ENCODE measurements around the gene MCEMP1.
"Not testable (repeated sequence)": the region's sequence is repeated elsewhere in the genome, so short reads cannot be mapped to it uniquely, and the experiment has no call there.

MCEMP1 gene

DNA sequence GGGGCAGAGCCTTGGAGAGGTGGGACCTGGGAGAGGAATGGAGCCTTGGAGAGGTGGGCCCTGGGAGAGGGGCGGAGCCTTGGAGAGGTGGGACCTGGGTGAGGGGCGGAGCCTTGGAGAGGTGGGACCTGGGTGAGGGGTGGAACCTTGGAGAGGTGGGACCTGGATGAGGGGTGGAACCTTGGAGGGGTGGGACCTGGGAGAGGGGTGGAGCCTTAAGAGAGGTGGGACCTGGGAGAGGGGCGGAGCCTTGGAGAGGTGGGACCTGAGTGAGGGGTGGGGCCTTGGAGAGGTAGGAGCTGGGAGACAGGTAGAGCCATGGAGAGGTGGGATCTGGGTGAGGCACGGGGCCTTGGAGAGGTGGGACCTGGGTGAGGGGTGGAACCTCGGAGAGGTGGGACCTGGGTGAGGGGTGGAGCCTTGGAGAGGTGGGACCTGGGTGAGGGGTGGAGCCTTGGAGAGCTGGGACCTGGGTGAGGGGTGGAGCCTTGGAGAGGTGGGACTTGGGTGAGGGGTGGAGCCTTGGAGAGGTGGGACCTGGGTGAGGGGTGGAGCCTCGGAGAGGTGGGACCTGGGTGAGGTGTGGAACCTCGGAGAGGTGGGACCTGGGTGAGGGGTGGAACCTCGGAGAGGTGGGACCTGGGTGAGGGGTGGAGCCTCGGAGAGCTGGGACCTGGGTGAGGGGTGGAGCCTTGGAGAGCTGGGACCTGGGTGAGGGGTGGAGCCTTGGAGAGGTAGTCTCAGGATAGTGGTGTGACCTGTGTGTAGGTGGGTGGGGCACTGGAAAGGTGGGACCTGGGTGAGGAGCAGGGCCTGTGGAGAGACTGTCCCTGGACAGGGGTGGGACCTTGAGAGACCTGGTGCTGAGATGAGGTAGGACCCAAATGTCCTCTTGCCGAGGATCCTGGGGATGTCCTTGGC lies 33.0 kb upstream of the MCEMP1 start:
- not testable (repeated sequence) for DNase-seq

DNA sequence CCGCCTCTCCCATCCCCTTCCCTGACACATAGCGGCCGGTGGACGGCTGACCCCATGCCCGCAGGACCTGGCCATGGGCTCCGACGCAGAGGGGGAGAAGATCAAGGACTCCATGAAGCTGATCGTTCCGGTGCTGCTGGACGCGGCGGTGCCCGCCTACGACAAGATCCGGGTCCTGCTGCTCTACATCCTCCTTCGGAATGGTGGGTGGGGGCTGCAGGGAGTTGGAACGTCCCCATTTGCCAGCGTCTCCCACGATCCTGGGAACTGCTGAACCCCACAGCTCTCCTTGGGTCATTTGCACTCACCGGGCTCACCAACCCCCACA lies 32.4 kb upstream of the MCEMP1 start:
- no peak for DNase-seq

DNA sequence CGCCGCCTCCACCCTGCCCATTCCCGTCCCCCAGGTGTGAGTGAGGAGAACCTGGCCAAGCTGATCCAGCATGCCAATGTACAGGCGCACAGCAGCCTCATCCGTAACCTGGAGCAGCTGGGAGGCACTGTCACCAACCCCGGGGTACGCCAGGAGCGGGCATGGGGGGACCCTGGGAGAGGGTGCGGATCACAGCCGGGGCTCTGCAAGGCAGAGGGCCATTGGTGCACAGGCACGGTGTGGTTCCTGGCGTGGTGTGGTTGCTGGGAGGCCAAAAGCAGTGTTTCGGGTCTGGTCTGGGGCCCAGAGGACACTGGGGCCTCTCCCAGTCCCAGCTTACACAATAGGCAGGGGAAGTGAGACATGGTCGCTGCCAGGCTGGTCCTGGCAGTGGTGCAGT lies 31.7 kb upstream of the MCEMP1 start:
- no peak for DNase-seq

DNA sequence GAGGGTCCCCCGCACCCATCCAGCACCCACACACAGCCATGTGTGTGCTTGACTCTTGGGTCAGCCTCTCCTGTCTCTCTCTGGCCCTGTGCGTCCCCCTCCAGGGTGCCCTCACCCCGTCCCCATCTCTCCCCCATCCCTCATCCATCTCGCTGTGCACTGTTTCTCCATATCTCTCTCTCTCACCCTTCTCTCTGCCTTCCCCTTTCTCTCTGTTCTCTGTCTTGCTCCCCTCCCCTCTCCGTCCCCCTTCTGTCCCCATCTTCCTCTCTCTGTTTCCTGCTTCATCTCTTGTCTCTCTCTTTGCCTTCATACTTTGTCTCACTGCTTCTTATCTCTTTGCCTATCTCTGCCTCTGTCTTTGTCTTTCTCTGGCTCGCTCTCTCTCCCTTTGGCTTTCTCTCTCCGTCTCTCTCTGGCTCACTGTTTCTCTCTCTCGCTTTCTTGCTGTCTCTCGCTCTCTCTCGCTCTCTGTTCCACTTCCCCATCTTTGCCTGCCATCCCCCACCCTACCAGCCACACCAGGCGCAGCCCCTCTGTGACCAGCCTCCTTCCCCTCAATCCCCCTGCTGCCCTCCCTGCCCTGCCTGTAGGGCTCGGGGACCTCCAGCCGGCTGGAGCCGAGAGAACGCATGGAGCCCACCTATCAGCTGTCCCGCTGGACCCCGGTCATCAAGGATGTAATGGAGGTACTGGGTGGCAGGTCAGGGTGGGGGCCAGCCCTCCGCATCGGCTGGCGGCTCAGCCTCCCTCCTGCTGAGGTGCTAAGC lies 31.0 kb upstream of the MCEMP1 start:
- DNase-seq = no peak

DNA sequence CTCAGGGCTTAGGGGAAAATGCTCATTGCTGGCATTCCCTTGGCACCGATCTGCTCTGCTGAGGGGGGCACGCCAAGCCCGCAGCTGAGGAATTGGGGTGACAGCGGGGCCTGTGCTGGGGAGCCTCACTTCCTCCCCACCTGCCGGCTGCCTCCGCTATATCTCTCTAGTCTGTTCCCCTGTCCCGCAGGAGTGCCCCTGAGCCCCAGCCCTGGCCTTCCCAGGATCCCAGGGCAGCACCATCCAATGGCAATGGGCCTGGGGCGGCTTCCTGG lies 30.5 kb upstream of the MCEMP1 start:
- no peak for DNase-seq

DNA sequence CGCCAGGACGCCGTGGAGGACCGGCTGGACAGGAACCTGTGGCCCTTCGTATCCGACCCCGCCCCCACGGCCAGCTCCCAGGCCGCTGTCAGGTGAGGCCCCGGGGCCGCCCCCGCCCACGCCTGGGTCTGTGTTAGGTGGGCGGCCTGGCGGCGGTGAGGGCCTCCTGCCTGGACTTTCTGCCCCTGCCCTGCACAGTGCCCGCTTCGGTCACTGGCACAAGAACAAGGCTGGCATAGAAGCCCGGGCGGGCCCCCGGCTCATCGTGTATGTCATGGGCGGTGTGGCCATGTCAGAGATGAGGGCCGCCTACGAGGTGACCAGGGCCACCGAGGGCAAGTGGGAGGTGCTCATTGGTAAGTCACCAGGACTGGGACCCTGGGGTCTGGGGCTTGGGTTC lies 29.7 kb upstream of the MCEMP1 start:
- no peak for DNase-seq

DNA sequence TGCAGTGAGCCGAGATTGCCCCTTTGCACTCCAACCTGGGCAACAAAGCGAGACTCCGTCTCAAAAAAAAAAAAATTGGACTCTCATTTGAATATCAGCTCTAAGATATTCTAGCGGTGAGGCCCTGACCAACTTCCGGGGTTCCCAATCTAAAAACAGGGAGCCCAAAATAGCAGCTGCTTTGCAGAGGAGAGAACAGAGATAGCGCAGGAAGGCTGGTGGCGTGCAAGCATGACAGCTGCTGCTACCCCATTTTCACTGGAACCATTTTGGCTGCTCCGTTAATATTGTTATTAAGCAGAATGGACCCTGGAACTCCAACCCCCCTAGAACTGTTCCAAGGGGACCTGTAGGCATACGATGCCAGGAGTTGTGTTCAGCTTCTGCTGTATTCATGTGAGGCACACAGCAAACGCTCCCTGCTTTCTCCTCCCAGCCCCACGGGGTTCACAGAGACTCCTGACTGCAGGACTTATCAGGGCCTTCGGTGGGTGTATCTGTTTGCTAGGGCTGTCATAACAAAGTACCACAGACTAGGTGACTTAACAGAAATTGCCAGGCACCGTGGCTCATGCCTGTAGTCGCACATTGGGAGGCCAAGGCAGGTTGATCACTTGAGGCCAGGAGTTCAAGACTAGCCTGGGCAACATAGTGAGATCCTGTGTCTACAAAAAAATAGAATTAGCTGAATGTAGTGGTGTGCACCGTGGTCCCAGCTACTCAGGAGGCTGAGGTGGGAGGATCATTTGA lies 28.4 kb upstream of the MCEMP1 start:
- no peak for DNase-seq

DNA sequence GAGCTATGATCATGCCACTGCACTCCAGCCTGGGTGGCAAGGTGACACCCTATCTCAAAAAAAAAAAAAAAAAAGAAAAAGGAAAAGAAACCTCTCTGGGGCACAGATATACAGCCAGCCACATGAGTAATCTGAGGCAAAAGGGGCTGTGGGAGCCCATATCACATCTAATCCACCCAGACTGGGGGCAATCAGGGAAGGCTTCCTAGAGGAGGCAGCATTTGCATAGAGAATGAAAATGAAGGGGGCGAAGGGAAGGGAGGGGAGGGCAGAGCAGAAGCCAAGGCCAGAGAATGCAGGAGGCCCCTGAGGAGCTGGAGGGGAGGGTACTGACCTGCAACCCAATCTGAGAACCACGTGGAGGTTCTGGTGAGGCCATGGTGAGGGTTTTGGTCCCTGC lies 26.7 kb upstream of the MCEMP1 start:
- DNase-seq = no peak

DNA sequence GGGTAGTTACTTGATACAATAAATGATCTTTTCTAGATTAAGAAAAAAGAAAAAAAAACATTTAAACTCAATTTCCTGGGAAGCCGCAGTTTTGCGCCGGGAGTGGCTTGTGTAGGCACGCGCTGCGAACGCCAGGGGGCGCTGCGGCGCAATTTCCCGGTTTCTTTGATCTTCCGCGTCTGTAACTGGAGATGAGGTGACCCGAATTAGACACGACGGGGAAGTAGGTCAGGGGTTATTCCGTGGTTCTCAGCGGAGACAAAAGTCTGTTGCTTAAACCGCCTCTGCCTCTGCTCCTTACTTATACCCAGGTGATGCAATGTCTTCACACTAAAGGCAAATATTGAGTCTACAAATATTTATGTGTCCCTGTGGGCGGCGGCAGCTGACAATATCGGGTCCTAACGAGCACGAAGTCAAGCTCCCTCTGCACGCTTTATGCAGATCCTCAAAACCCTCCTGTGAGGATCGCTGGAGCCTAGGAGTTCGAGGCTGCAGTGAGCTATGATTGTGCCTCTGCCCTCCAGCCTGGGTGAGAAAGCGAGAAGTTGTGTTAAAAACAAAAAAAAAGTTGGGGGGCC lies 24.7 kb upstream of the MCEMP1 start:
- DNase-seq = peak; percentile 51

DNA sequence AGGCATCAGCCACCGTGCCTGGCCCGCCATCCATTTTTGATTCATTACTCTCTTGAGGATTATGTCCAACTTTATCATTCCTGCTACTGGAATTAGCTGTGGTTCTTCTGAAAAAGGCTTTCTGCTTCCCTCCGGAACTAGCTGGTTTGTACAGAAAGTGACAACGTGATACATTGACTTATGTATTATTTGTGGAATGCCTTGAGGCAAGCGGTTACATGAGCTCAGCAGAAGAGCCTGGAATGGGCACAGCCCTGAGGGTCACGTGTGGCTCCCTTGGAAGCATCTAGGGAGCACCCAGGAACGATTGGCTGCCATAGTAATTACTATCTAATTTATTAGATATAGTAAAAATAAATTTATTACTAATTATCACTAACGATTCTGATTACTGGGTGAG lies 22.5 kb upstream of the MCEMP1 start:
- no peak for DNase-seq

DNA sequence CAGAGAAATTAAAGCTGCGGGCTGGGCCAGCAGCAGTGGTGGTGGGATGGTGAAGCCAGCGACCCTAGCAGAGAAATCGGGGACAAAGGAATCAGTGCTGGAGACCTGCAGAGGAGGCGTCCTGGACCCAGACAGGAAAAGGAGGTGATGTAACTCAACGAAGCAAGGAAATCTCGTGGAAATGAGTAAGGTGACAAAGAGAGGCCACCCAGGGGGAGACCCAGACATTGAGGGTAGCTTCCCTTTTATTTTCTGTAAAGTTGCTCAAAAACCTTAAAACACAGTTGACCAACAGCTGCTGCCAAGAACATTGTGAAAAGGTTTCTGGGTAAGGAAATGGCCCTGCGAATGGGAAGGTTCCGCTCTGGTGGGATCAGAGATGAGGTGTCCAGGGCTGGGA lies 21.3 kb upstream of the MCEMP1 start:
- DNase-seq = no peak

DNA sequence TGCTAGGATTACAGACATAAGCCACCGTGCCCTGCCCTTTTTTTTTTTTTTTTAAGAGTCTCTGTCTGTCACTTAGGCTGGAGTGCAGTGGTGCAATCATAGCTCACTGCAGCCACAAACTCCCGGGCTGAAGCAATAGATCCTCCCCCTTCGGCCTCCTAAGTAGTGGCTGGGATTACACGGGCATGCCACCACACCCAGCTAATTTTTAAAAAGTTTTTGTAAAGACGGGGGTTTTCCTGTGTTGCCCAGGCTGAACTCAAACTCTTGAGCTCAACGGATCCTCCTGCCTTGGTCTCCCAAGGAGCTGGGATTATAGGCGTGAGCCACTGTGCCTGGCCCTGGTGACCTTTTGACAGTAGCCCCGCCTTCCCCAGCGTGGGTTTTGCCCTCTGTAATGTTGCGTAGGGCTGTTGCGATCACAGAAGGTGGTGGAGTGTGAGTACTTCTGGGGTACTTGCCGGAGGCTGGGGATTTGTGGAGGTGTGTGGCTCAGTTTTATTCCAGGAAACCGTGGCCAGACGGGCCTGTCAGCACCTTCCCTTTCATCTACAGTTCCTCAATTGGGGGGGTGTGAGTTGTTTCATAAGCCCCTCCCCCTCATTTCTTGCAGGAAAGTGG lies 19.6 kb upstream of the MCEMP1 start:
- DNase-seq = no peak

DNA sequence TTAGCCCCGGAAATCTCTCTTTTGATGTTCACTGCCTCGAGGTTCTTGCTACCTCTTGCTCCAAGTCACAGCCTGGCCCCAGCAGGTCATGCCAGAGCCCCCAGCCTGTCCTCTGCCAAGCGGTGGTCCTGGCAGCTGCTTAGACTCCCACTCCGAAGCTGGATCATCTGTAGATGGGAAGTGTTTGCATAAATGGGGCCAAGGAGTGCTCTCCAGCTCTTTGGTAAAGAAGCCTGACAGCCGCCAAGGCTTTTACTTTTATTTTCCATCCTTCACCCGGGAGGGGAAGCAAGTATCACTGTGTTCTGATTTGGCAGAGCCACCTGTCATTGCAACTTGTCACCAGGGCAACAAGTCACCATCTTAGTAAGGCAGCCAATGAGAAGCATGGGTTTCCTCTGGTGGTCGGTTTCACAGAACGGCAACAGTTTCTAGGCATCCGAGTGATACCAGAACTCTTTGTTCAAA lies 18.6 kb upstream of the MCEMP1 start:
- no peak for DNase-seq

DNA sequence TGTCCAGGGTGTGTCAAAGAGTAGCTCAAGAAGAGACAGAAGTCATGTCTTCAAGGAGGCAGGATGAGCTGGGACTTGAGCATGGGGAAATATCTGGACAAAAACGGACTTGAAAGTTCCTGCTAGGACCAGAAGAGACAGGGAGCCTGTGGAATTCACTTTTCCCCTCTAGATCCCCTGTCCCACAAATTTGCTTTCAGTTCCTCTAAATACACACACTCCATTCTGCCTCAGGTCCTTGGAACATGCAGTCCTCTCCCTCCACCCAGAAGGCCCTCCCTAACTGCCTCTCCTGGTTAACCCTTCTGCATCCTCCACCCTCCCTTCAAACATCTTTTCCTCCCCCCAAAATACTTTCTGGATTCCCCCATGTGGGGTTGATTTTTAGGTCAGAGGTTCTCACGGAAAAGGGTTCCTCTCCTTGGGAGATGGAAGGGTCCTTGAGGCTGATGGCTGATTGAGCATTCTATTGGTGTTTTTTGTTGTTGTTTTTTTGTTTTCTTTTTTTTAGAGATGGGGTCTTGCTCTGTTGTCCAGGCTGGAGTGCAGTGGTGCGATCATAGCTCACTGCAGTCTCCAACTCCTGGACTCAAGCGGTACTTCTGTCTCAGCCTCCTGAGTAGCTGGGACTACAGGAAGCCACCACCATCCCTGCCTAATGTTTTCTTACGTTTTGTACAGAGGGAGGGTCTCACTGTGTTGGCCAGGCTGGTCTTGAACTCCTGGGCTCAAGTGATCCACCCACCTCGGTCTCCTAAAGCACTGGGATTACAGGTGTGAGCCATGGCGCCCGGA lies 14.9 kb upstream of the MCEMP1 start:
- no peak for DNase-seq

DNA sequence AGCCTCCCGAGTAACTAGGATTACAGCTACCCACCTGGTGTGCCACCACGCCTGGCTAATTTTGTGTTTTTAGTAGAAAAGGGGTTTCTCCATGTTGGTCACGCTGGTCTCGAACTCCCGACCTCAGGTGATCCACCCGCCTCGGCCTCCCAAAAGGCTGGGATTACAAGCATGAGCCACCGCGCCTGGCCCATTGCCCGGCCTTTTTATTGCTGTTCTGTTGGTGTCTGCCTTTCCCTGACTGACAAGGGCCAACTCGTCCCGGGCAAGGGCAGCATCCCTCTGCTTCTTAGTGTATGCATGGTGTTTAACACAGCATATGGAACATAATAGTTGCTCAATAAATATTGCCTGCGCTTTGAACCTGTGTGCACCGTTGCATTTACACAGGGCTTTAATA lies 14.2 kb upstream of the MCEMP1 start:
- no peak for DNase-seq

DNA sequence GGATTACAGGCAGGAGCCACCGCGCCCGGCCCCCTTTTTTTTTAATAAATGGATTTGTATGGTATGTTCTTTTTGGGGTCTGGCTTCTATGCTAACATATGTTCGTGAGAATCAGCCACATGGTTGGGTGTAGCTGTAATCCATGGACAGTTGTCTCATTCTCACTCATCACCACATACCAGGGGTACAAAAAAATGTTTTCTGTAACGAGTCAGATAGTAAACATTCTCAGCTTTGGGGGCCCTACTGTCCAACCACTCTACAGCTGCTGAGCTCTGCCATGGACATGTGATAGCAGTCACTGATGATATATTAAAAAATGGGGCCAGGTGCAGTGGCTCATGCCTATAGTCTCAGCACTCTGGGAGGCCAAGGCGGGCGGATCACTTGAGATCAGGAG lies 13.2 kb upstream of the MCEMP1 start:
- no peak for DNase-seq

DNA sequence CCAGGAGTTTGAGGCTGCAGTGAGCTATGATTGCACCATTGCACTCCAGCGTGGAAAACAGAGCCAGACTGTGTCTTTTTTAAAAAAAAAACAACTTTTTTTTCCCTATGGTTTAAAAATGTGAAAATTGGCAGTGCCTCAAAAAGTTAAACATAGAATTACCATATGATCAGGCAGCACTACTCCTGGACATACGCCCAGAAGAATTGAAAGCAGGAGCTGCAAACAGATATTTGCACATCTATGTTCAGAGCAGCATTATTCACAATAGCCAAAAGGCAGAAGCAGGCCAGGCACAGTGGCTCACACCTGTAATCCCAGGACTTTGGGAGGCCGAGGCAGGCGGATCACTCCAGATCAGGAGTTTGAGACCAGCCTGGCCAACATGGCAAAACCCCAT lies 11.8 kb upstream of the MCEMP1 start:
- no peak for DNase-seq

DNA sequence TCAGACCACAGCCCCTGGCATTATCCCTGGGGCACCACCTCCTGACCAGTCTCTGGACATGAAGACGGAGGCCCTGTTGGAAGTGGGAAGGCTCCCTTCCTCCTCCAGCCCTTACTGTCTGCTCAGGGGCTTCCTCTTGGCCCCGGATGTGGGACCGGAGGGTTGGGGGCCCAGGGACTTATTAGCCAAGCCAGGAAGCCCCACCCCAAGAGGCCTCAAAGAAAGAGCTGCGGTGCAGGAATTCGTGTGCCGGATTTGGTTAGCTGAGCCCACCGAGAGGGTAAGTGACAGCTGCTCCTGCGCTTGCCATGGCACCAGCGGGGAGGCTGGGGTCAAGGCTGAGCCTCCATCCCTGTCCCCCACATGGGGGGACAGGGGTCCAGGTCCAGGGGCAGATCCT lies 8.0 kb upstream of the MCEMP1 start, which contains the start of gene RETN:
Gene RETN, plus strand, starts transcription at position 208 of the 400 bp plus-strand sequence. CDS start 278 bp downstream, outside the sequence.
- DNase-seq = no peak

DNA sequence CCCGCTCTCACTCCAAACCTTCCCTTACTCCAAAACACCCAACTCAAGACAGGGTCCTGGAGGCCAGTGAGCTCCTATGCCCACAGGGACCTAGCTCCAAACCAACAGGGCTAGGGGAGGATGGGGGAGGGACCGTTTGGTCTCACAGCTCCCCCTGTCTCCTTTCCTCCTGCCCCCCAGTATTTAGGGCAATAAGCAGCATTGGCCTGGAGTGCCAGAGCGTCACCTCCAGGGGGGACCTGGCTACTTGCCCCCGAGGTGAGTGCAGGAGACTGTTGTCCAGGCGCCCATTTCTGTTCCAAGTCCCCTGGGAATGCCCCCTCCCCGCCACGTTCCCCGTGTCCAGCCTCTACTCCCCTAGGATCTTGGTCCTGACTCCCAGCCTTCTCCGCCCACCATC lies 7.2 kb upstream of the MCEMP1 start:
- DNase-seq = no peak

DNA sequence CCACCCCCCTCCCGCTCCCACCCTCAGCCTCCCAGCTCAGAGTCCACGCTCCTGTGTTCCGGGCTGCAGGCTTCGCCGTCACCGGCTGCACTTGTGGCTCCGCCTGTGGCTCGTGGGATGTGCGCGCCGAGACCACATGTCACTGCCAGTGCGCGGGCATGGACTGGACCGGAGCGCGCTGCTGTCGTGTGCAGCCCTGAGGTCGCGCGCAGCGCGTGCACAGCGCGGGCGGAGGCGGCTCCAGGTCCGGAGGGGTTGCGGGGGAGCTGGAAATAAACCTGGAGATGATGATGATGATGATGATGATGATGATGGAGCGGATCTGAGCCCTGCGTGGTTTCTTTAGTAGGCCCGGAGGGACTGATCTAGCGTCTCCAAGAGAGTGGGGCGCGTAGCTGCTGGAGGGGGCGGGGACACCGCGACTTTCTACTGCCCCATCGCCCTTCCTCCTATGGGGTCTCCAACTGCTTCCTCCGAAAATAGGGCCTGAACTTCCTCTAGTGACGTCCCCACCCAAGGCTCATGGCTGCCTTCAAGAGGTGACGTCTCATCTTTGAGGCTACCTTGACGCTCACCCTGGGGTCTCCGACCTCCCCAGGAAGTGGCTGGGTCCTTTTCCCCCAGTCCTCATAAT lies 6.6 kb upstream of the MCEMP1 start:
- DNase-seq = no peak

DNA sequence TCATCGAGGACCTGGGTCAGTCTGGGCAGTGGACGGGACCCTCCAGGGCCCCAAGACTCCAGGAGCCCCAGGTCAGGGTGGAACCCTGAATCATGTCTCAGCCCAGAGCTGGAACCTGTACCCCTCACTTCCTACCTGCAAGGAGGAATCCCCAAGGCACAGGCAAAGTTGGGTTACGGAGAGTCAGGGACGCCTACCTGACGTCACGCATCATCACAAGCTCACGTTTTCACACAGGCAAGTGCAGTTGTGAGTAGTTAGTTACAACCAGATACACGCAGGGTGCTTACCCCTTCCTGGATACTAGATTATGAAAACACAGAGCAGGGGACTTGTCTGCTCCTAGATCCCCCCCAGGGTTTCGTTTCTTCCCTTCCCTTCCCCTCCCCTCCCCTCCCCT lies 6.1 kb upstream of the MCEMP1 start:
- DNase-seq = no peak

DNA sequence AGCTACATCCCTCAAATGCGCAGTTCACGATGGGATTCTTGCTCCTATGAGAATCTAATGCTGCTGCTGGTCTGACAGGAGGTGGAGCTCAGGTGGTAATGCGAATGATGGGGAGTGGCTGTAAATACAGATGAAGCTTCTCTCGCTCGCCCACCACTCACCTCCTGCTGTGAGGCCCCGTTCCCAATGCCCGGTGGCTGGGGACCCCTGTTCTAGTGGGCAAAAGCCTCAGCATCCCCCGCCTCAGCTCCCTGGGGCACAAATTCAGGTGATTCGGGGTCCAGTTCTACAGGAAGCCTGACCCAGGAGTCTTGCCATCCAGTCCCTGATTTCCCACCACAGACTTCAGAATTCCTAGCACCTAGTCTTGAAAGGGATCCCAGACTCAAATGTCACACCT lies 4.4 kb upstream of the MCEMP1 start:
- no peak for DNase-seq

Data from NCI-H2171 (cell line).